GM10266 (cell line): ENCODE data around the gene LTK.
"Not testable (repeated sequence)": the region's sequence is repeated elsewhere in the genome, so short reads cannot be mapped to it uniquely, and the experiment has no call there.

Source experiments
- DNase-seq: peaks from one replicate; pipeline ENCODE4 v3.0.0; 2012; ENCODE audit errors: extremely low spot score
- TF ChIP-seq, protein P1 (sequence below): IDR thresholded peaks from 2 replicates; pipeline ENCODE4 v1.5.1; 2012; ENCODE audit warnings: mild to moderate bottlenecking, low read depth; ENCODE audit not compliant: control insufficient read depth, insufficient read depth; ENCODE audit errors: missing control alignments

Gene LTK

DNA sequence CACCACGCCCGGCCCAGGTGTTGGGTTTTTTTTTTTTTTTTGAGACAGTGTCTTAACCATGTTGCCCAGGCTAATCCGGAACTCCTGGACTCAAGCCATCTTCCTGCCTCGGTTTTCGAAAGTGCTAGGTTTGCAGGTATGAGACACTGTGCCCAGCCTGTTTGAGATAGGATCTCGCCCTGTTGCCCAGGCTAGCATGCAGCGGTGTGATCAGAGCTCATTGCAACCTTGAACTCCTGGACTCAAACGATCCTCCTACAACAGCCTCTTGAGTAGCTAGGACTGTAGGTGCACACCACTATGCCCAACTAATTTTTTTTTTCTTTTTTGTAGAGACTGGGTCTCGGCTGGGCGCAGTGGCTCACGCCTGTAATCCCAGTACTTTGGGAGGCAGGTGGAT is 40.2 kb downstream of the LTK start:
- TF ChIP-seq, protein P1, sequence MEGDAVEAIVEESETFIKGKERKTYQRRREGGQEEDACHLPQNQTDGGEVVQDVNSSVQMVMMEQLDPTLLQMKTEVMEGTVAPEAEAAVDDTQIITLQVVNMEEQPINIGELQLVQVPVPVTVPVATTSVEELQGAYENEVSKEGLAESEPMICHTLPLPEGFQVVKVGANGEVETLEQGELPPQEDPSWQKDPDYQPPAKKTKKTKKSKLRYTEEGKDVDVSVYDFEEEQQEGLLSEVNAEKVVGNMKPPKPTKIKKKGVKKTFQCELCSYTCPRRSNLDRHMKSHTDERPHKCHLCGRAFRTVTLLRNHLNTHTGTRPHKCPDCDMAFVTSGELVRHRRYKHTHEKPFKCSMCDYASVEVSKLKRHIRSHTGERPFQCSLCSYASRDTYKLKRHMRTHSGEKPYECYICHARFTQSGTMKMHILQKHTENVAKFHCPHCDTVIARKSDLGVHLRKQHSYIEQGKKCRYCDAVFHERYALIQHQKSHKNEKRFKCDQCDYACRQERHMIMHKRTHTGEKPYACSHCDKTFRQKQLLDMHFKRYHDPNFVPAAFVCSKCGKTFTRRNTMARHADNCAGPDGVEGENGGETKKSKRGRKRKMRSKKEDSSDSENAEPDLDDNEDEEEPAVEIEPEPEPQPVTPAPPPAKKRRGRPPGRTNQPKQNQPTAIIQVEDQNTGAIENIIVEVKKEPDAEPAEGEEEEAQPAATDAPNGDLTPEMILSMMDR = no peak
- DNase-seq = no peak

DNA sequence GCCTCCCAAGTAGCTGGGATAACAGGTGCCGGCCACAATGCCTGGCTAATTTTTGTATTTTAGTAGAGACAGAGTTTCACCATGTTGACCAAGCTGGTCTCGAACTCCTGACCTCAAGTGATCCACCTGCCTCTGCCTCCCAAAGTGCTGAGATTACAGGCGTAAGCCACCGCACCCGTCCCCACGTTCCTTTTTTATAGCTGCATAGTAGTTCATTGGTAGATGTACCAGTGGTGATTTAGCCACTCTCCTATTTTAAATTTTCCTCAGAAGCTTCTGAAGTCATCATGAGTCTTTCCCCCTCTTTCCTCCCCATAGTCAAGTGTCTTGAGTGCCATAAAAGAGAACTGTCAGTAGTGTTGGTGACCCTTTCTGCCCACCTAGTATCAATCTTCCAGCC is 44.0 kb downstream of the LTK start:
- DNase-seq = not testable (repeated sequence)

DNA sequence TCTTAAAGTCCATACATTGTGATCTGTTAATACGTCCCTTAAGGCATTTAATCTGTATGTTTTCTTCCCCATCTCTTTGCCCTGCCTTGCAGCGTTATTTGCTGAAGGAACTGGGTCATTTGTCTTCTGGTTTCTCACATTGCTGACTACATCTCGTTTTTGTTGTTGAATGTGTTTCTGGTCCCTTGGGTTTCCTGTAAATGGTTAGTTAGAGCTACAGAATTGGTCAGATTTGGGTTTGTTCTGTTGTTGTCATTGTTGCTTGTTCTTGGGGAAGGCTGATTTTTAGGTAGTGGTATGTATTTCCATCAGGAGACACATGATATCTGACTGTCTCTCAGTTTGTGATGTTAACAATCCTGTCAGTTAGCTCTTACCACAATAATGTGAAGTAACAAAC is 46.9 kb downstream of the LTK start:
- DNase-seq = no peak
- TF ChIP-seq, protein P1 = no peak

DNA sequence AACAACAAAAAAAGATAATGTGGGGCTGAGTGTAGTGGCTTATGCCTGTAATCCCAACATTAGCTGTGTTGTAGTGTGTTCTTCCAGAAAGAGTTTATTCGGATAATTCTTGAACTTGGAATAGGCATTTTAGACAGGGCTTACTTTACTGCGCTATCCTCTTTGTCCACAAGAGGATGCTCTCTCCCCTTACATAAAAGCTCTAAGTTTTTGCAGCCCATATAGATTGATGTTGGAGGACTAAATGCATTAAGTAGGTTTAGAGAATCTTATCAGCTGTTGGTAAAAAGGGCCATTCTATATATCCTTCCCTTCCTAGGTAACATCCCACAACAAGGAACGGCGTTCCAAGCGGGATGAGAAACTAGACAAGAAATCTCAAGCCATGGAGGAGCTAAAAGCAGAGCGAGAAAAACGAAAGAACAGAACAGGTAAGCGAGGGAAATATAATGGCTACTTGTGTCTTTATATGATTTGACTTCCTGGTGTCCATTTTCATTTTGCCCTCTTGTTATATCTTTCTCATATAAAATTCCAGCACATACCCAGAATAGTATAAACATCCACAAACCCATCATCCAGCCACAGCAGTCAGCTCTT is 47.7 kb downstream of the LTK start:
- DNase-seq = peak; percentile 36
- TF ChIP-seq, protein P1 = peak; percentile 80

DNA sequence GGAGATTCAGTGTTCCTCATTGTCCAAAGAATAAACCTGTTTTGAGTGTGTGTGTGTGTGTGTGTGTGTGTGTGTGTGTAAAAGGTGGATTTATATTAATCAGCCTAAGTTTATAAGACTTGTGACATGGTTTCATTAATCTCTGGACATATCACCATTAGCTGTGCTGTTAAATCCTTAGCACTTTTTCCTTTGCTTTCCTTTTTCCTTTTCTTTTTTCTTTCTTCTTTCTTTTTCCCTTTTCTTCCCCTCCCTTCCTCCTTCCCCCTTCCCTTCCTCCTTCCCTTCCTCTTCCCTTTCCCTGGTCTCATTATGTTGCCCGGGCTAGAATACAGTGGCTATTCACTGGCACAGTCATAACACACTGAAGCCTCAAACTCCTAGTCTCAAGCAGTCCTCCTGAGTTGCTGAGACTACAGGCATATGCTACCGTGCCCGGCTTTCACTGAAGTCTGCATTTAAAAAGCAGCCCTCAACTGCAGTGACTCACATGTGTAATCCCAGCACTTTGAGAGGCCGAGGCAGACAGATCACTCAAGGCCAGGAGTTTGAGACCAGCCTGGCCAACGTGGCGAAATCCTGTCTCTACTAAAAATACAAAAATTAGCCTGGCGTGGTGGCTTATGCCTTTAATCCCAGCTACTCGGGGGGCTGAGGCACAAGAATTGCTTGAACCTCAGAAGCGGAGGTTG is 48.6 kb downstream of the LTK start:
- no peak for DNase-seq
- TF ChIP-seq, protein P1 = no peak

DNA sequence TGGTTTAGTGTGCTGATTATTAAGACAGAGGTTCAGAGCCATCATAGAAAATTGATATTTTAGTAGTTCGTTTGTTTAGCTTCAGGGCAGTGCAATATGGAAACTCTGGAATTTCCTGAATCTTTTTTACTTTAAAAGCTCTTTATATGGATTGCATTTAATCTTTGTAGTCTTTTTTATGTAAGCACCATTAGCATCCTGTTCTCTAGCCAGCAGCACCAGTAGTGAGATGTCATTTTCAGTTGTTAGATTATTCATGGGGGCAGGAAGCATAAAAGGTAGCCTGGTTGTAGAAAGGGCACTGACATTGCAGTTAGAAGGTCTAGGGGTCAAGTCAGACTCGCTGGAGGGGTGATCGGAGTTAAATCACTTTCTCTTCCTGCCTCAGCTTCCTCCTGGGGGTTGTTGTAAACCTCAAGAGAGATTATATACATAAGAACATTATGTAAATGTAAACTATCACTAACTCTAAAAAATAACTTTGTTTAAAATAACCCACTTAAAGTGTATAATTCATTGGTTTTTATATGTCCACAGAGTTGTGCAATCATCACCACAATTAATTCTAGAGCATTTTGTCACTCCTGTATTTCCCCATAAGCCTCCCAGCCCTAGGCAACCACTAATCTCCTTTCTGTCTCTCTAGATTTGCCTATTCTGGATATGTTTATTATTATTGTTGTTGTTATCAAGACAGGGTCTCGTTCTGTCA is 51.4 kb downstream of the LTK start:
- TF ChIP-seq, protein P1 = no peak
- DNase-seq = no peak
